ENCODE results near the gene GPR153.

Gene GPR153

GRCh38 chr1:6298530-6298929 is 37.6 kb upstream of the GPR153 start:
- Histone ChIP-seq H3K4me2 (ENCODE audit: low read length, poor library complexity, severe bottlenecking) (no peak overlapping the region), H3K4me3 (ENCODE audit: insufficient read depth in 1 of 2, low read depth in 1 of 2, low read length in 2 of 2) (no peak overlapping the region), H3K9me3 (ENCODE audit: control insufficient read depth, low read length) (no peaks in the 10 kb centered on the region), H2BK120ac (ENCODE audit: low read depth, low read length) (no peak overlapping the region), H3K9ac (ENCODE audit: low read length) (no peak overlapping the region), H2BK12ac (ENCODE audit: low read length in 2 of 2) (no peak overlapping the region), H3K27ac (ENCODE audit: low read length, poor library complexity, severe bottlenecking) (no peak overlapping the region), H2AK5ac (ENCODE audit: low read length, severe bottlenecking) (no peak overlapping the region), H3K4me1 (ENCODE audit: control insufficient read depth, insufficient read depth, low read depth, low read length) (peaks cover 2% of the 10 kb centered on the region), H3K36me3 (ENCODE audit: control insufficient read depth in 1 of 2, insufficient read depth in 2 of 2, low read depth in 1 of 2, low read length in 2 of 2) (peaks cover 9 to 36% of the 10 kb centered on the region in 2 experiments), H3K79me1 (replicated peaks; ENCODE audit: low read length, poor library complexity, severe bottlenecking) (no peaks in the 10 kb centered on the region), H2AFZ (ENCODE audit: low read depth, low read length) (no peak overlapping the region), H3K23ac (ENCODE audit: low read length in 2 of 2) (no peak overlapping the region), H4K91ac (ENCODE audit: low read length) (no peak overlapping the region), H3K18ac (ENCODE audit: low read depth in 1 of 2, low read length in 2 of 2) (no peak overlapping the region), H3K27me3 (ENCODE audit: control insufficient read depth in 1 of 2, insufficient read depth in 1 of 2, low read length in 2 of 2) (no peaks in the 10 kb centered on the region), H3K4ac (ENCODE audit: low read depth in 1 of 2, low read length in 2 of 2) (no peak overlapping the region), H3K14ac (ENCODE audit: low read length in 2 of 2) (no peak overlapping the region), H2BK15ac (ENCODE audit: low read depth, poor library complexity, severe bottlenecking) (no peak overlapping the region), H4K8ac (ENCODE audit: low read length) (no peak overlapping the region), H2BK5ac (ENCODE audit: low read depth, low read length, poor library complexity, severe bottlenecking) (no peak overlapping the region)
- DNase-seq, result no peak
- 96% methylated on average over 8 of the region's 8 CpGs for WGBS

GRCh38 chr1:6295910-6296309 is 35.0 kb upstream of the GPR153 start:
- H4K8ac ChIP-seq (ENCODE audit: low read length), result no peak overlapping the region
- WGBS, result 100% methylated on average over 3 of the region's 6 CpGs
- no peak overlapping the region for H3K4ac ChIP-seq (ENCODE audit: low read depth in 1 of 2, low read length in 2 of 2)
- no peak overlapping the region for H4K91ac ChIP-seq (ENCODE audit: low read length)
- H3K27ac ChIP-seq (ENCODE audit: low read length, poor library complexity, severe bottlenecking), result no peak overlapping the region
- no peak overlapping the region for H2AK5ac ChIP-seq (ENCODE audit: low read length, severe bottlenecking)
- no peak overlapping the region for H3K14ac ChIP-seq (ENCODE audit: low read length in 2 of 2)
- H3K4me1 ChIP-seq (ENCODE audit: control insufficient read depth, insufficient read depth, low read depth, low read length), result peaks cover 4% of the 10 kb centered on the region
- H3K36me3 ChIP-seq (ENCODE audit: control insufficient read depth in 1 of 2, insufficient read depth in 2 of 2, low read depth in 1 of 2, low read length in 2 of 2), result peaks cover 9 to 45% of the 10 kb centered on the region in 2 experiments
- no peak overlapping the region for H2BK120ac ChIP-seq (ENCODE audit: low read depth, low read length)
- no peak overlapping the region for H3K18ac ChIP-seq (ENCODE audit: low read depth in 1 of 2, low read length in 2 of 2)
- peaks cover 1% of the 10 kb centered on the region for H3K79me1 ChIP-seq (replicated peaks; ENCODE audit: low read length, poor library complexity, severe bottlenecking)
- no peak overlapping the region for H2AFZ ChIP-seq (ENCODE audit: low read depth, low read length)
- no peak for DNase-seq
- no peaks in the 10 kb centered on the region for H3K9me3 ChIP-seq (ENCODE audit: control insufficient read depth, low read length)
- no peak overlapping the region for H3K4me3 ChIP-seq (ENCODE audit: insufficient read depth in 1 of 2, low read depth in 1 of 2, low read length in 2 of 2)
- H2BK12ac ChIP-seq (ENCODE audit: low read length in 2 of 2), result no peak overlapping the region
- H3K27me3 ChIP-seq (ENCODE audit: control insufficient read depth in 1 of 2, insufficient read depth in 1 of 2, low read length in 2 of 2), result no peaks in the 10 kb centered on the region
- H2BK15ac ChIP-seq (ENCODE audit: low read depth, poor library complexity, severe bottlenecking), result no peak overlapping the region
- no peak overlapping the region for H3K9ac ChIP-seq (ENCODE audit: low read length)
- no peak overlapping the region for H3K23ac ChIP-seq (ENCODE audit: low read length in 2 of 2)
- H3K4me2 ChIP-seq (ENCODE audit: low read length, poor library complexity, severe bottlenecking), result no peak overlapping the region
- H2BK5ac ChIP-seq (ENCODE audit: low read depth, low read length, poor library complexity, severe bottlenecking), result no peak overlapping the region

GRCh38 chr1:6294890-6295556 is 34.1 kb upstream of the GPR153 start:
- WGBS, result 93% methylated on average over 21 of the region's 23 CpGs

GRCh38 chr1:6294080-6294889 is 33.4 kb upstream of the GPR153 start:
- Histone ChIP-seq H3K4me2 (ENCODE audit: low read length, poor library complexity, severe bottlenecking) (no peak overlapping the region), H3K4me3 (ENCODE audit: insufficient read depth in 1 of 2, low read depth in 1 of 2, low read length in 2 of 2) (no peak overlapping the region), H3K9me3 (ENCODE audit: control insufficient read depth, low read length) (no peaks in the 10 kb centered on the region), H3K23ac (ENCODE audit: low read length in 2 of 2) (no peak overlapping the region), H3K79me1 (replicated peaks; ENCODE audit: low read length, poor library complexity, severe bottlenecking) (peaks cover 1% of the 10 kb centered on the region), H3K4ac (ENCODE audit: low read depth in 1 of 2, low read length in 2 of 2) (no peak overlapping the region), H3K36me3 (ENCODE audit: control insufficient read depth in 1 of 2, insufficient read depth in 2 of 2, low read depth in 1 of 2, low read length in 2 of 2) (peaks cover 9 to 47% of the 10 kb centered on the region in 2 experiments), H2AK5ac (ENCODE audit: low read length, severe bottlenecking) (no peak overlapping the region), H2BK5ac (ENCODE audit: low read depth, low read length, poor library complexity, severe bottlenecking) (no peak overlapping the region), H4K91ac (ENCODE audit: low read length) (no peak overlapping the region), H4K8ac (ENCODE audit: low read length) (no peak overlapping the region), H3K27ac (ENCODE audit: low read length, poor library complexity, severe bottlenecking) (no peak overlapping the region), H2BK15ac (ENCODE audit: low read depth, poor library complexity, severe bottlenecking) (no peak overlapping the region), H2BK120ac (ENCODE audit: low read depth, low read length) (no peak overlapping the region), H3K4me1 (ENCODE audit: control insufficient read depth, insufficient read depth, low read depth, low read length) (peaks cover 2% of the 10 kb centered on the region), H3K14ac (ENCODE audit: low read length in 2 of 2) (no peak overlapping the region), H2BK12ac (ENCODE audit: low read length in 2 of 2) (no peak overlapping the region), H3K9ac (ENCODE audit: low read length) (no peak overlapping the region), H3K18ac (ENCODE audit: low read depth in 1 of 2, low read length in 2 of 2) (no peak overlapping the region), H3K27me3 (ENCODE audit: control insufficient read depth in 1 of 2, insufficient read depth in 1 of 2, low read length in 2 of 2) (no peaks in the 10 kb centered on the region), H2AFZ (ENCODE audit: low read depth, low read length) (no peak overlapping the region)
- 93% methylated on average over 14 of the region's 14 CpGs for WGBS
- DNase-seq, result no peak

More at GRCh38 chr1:6294890-6295556, 34.1 kb upstream of the GPR153 start:
- DNase-seq, result no peak
- Histone ChIP-seq H3K14ac (ENCODE audit: low read length in 2 of 2) (no peak overlapping the region), H3K4me2 (ENCODE audit: low read length, poor library complexity, severe bottlenecking) (no peak overlapping the region), H3K27ac (ENCODE audit: low read length, poor library complexity, severe bottlenecking) (no peak overlapping the region), H3K9ac (ENCODE audit: low read length) (no peak overlapping the region), H2AK5ac (ENCODE audit: low read length, severe bottlenecking) (no peak overlapping the region), H4K8ac (ENCODE audit: low read length) (no peak overlapping the region), H3K4ac (ENCODE audit: low read depth in 1 of 2, low read length in 2 of 2) (no peak overlapping the region), H3K27me3 (ENCODE audit: control insufficient read depth in 1 of 2, insufficient read depth in 1 of 2, low read length in 2 of 2) (no peaks in the 10 kb centered on the region), H3K4me1 (ENCODE audit: control insufficient read depth, insufficient read depth, low read depth, low read length) (peaks cover 2% of the 10 kb centered on the region), H3K9me3 (ENCODE audit: control insufficient read depth, low read length) (no peaks in the 10 kb centered on the region), H2BK12ac (ENCODE audit: low read length in 2 of 2) (no peak overlapping the region), H4K91ac (ENCODE audit: low read length) (no peak overlapping the region), H3K4me3 (ENCODE audit: insufficient read depth in 1 of 2, low read depth in 1 of 2, low read length in 2 of 2) (no peak overlapping the region), H3K36me3 (ENCODE audit: control insufficient read depth in 1 of 2, insufficient read depth in 2 of 2, low read depth in 1 of 2, low read length in 2 of 2) (peaks cover 9 to 47% of the 10 kb centered on the region in 2 experiments), H2BK120ac (ENCODE audit: low read depth, low read length) (no peak overlapping the region), H2AFZ (ENCODE audit: low read depth, low read length) (no peak overlapping the region), H2BK5ac (ENCODE audit: low read depth, low read length, poor library complexity, severe bottlenecking) (no peak overlapping the region), H2BK15ac (ENCODE audit: low read depth, poor library complexity, severe bottlenecking) (no peak overlapping the region), H3K23ac (ENCODE audit: low read length in 2 of 2) (no peak overlapping the region), H3K79me1 (replicated peaks; ENCODE audit: low read length, poor library complexity, severe bottlenecking) (peaks cover 1% of the 10 kb centered on the region), H3K18ac (ENCODE audit: low read depth in 1 of 2, low read length in 2 of 2) (no peak overlapping the region)
